Stimulated activated CD8-positive, alpha-beta memory T cell treated with anti-CD3 and anti-CD28 coated beads, Interleukin-2, amount 100 ng/mL, for 48 hours (primary cell): ENCODE results near the gene FERMT3.
A peak's percentile ranks its signal among the peaks of the same experiment; 100 is the strongest.
"Not testable (repeated sequence)": the region's sequence is repeated elsewhere in the genome, so short reads cannot be mapped to it uniquely, and the experiment has no call there.

Experiments
- DNase-seq, 2 donors: peaks; one replicate each; pipeline ENCODE4 v3.0.0-alpha.2; 2020; ENCODE audit warnings: low read depth in 2 of 2

Gene FERMT3

DNA sequence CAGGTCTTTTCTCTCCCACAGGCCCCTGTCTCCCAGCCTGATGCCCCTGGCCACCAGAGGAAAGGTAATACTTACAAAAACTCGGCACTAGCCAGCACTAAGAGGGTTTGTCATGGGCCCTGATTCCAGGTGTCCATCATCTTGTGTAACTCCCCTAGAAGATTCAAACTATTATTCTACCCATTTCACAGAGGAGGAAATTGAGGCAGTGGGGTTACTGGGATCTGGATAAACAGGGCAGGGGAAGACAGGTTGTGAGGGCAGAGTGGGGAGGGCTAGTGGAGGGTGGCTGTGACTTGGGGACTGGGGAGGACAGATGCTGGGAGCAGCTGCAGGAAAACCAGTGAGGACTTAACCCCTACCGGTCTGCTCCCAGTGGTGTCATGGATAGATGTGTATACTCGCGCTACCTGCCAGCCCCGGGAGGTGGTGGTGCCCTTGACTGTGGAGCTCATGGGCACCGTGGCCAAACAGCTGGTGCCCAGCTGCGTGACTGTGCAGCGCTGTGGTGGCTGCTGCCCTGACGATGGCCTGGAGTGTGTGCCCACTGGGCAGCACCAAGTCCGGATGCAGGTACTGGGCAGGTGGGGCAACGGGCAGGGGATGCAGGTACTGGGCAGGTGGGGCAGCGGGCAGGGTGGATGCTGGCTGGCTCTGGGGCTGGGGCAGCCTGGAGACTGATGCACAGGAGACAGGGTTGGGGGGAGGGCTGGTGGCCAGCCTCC, 29.1 kb downstream of the FERMT3 start:
- DNase-seq: no peak

DNA sequence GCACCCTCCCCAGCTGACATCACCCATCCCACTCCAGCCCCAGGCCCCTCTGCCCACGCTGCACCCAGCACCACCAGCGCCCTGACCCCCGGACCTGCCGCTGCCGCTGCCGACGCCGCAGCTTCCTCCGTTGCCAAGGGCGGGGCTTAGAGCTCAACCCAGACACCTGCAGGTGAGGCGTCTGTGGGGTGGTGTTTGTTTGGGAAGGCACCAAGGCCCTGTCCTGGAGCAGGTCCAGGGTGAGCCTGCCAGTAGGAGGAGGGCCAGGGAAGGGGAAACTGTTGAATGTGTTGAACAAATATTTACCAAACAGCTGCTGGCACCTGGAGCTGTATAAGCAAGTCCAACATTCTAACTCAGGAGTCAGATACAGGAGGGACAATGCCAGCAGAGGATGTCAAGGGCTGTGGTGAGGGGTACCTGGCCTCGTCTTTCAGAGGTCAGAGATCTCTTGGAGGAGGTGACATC, 31.0 kb downstream of the FERMT3 start:
- DNase-seq: no peak

DNA sequence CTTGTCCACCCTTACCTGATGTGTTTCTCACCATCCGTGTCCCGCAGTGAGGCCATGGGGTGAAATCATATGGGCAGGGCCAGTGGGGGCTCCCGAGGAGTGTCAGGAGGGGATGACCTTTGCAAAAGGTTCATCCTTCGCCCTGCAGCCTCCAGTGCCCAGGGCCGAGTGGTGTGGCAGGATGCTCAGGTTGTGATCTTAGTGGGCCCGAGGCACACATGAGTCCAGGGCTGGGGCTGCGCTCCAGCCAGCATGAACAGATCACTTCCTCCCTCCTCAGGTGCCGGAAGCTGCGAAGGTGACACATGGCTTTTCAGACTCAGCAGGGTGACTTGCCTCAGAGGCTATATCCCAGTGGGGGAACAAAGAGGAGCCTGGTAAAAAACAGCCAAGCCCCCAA, 31.6 kb downstream of the FERMT3 start:
- no peak for DNase-seq

DNA sequence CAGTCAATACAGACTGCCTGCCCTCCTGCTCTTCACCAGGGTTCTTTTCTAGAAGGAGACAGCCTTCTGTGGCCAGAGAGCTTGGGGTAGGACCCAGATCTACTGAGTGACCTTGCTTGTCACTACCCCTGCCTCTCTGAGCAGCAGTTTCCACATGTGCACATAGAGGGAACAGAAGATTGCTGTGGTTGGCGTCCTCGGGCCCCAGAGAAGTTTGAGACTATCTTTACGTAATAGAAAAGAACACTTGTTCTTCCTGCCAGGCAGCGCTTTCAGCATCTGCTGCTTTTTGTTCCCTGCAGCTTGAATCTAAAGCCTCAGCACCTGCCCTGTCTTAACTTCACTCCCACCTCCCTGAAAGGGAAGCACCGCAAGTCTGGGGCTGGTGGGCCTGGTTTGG, 32.5 kb downstream of the FERMT3 start:
- DNase-seq: no peak

DNA sequence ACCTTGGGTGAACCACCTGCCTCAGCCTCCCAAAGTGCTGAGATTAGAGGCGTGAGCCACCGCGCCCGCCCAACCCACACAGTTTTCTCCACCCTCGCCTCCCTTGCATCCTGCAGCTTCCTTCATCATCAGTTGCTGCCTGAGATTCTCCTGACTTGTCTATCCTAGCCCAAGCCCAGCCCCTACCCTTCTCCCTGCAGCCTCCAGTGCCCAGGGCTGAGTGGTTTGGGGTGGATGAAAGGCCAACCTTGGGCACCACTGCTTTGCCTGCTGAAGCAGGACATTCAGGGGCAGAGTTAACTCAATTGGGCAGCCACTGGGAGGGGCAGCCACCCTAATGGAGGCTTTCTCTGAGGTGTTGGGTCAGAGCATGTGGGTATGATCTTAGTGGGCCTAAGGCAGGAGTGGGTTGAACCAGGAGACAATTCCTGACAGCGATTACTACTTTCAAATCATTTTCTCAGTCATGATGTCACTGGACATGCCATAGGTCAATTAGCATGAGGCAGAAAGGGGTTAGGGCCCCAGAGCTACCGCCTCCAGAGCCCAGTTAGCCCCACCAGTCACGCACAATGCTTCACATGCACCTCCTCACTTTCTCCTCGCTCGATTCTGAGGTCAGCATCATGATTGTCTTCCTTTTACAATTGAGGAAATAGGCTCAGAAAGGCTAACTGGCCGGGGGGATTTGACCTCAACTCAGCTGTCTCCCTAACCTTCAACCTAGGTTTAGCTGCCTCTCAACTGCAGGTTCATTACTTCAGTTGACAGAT, 33.3 kb downstream of the FERMT3 start:
- no peak for DNase-seq

DNA sequence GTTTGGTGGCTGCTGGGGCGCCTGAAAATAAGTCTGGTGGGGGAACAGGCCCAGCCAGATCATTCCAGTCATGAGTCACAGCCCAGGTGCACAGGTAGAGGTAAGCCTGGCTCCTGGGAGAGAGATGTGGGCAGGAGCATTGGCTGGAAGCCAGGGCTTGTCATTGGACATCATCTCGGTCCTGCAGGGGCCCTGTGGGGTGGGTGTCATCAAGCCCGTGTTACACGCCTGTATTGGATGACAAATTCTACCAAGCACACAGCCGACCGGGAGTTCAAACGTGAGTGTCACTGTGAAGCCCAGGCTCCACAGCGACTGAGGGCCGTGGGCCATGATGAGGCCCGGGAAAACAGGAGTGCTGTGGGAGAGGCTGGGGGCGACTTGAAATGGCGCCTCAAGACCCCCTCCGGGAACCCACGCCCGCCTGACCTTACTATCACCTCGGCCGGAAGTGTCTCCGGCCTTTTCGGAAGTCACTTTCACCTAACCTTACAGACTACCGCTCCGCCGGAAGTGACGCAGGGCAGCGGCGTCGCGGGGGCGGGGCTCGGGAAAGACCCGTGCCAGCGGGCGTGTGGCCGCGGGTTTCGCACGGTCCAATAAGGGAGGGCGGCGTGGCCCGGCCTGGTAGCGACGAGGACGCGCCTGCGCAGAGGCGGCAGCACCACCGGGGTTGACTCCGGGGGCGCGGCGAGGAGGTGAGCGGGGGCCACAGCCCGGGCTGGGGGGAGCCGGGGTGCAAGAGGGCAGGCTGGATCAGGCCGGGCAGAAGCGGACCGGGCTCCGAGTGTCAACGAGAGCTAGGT, 34.1 kb downstream of the FERMT3 start, which contains the start of gene FKBP2:
Gene FKBP2 (plus strand): TSS at position 661 of the 806 bp plus-strand sequence. CDS start 1,293 bp downstream, outside the sequence.
- peak; percentile 95 to 99 for DNase-seq

DNA sequence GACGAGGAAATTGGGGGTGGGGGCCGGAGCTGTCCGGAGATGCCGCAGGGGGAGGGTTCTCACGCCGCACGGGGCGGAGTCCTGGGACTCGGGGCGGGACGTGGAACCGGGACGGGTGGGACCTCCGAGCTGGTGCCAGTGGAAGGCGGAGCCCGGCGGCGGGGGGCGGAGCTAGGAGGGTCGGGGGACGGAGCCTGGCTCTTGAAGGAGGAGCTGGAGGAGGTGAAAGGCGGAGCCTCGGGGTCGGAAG, 34.6 kb downstream of the FERMT3 start:
- DNase-seq: peak in 1 of 2 donors; percentile 100

DNA sequence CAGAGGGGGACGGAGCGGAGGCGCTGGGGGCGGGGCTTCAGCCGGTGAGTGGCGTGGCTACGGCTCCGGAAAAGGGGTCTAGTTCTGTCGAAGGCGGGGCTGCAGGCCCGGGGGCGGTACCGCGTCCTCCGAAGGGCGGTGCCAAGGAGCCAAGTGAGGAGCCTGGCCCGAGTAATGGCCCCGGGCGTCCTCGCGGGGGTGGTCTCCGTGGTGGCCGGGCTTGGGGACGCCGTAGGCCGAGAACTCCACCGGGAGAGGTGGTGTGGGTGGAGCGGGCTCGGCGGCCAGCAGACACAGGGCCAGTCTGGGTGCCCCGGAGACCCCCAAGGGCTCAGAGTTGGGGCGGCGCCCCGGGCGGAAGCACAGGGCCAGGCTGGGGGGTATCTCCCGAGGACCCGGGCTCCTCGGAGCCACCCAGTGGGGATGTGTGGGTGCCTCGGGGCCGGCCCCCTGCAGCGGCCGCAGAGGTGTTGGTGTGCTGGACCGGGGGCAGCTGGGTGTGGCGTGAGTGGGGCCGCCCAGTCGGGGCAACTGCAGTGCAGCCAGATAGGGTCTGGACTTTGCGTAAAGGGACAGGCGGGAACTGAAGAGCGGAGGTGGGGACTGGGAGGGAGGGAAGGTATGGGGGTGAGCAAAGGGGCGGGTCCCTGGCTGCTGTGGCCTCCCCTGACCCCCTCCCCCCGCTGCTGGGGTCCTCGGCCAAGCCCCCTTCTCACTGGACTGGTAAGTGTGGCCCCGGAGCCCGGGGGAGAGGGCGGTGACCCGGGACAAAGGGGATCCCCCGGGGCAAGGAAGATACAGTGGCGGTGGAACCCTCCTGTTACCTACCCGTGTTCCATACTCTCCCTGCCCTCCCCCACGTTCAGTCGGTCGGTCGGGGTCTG, 35.2 kb downstream of the FERMT3 start:
- DNase-seq: peak in 1 of 2 donors; percentile 99

DNA sequence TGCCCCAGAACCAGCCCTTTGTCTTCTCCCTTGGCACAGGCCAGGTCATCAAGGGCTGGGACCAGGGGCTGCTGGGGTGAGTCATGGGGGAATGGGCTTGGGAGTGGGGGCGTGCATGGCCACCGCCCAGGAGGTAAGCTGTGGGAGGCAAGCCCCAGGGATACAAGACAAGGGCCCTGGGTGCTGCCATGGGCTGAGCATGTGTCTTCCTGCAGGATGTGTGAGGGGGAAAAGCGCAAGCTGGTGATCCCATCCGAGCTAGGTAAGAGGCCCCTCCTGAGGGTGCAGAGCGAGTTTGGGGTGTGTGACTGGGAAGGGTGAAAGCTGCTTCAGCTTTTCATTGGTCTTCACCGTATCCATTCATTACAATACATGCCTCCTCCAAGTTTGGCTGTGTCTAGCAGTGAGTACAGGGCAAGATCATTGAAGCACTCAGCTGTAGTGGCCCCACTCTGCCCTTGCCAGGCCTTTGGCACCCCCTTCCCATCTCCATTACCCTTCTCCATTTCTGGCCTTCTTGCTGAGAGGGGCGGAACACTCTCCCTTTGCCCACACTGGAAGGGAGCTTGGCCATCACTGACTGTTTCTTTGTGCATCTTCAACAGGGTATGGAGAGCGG, 36.8 kb downstream of the FERMT3 start:
- DNase-seq: no peak

DNA sequence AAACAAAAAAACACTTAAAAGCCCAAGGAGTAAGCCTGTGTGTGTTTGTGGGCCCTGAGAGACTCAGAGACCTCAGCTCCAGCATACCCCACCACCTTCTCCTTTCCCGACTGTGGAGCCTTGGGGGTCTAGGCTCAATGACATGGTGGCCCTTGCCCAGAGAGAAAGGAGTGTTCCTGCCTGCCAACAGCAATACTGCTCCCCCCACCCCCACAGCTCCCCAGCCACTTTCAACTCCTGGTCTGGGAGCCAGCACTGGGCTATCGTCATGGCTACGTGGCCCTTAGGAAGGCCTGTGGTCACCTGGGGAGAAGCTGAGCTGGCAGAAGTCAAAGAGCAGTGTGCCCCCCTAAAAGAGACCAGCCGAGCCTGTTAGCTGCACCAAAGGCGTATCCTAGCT, 37.6 kb downstream of the FERMT3 start:
- no peak for DNase-seq

DNA sequence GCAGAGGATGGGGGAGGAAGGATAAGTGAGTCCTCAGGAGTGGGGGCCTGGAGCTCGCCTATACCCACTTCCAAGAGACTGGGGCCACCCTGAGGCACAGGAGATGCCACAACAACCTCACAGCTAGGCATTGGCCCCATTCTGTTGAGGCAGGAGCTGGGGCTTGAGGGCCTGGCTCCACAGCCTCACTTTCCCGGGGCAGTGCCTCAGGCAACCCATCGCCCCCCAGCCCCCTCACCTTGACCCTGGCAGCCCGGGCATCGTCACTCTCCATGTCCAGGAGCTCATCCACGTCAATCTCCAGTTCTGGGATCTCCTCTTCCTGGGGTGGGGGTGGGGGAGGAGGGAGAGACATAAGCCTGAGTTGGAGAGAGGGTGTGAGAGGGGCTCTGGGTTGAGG, 38.4 kb downstream of the FERMT3 start:
- DNase-seq: no peak

DNA sequence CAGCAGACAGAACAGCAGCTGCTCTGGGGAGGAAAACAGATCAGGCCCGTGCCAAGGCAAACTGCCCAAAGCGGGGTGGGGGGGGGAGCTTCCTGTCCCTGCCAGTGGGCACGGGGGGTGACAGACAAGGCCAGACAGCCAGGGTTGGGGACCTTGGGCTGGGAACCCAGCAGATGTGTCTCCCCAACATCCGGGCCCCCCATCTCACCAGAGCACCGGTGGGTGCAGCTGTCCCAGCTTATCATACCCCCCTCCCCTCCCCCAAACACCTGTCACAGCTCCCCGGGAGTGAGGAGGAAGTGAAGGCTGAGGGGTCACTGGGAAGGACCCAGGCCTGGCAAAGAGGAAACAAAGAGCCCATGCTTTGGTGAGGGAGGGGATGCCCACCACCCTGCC, 38.9 kb downstream of the FERMT3 start:
- no peak for DNase-seq

DNA sequence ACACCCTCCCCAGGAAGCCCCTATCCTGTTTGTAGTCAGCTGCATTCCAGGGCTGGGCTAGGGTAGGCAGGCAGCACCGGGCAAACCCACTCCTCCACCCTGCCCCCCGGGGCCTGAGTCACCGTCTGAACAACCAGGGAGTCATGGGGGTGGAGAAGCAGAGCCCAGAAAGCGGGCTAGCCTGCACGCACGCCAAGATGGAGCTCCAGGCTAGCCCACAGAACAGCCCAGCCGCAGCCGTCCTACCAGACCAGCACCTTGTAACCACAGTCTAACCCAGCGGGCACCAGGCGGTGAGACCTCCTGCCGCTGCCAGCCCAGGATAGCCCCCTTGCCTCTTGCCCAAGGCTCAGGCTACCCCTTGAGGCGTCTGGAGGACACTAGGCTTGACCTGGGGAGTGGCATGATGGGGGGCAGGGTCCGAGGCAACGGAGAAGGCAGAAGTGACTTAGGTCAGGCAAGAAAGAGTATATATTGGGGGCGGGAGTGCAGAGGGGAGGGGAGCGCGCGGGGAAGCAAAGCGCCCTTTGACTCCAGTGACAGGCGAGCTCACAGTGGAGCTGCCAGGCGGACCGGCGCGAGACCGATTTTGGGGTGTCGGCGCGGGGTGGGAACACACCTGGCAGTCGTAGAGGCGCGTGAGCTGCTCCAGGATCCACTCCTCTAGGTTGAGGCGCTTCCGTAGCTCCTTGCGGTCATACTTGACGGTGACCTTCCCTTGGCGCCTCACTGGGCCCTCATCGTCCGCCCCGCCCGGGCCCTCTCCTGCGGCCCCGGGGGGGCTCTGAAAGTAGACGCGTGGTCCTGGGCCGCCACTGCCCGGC, 39.5 kb downstream of the FERMT3 start:
- DNase-seq: peak; percentile 63 to 72

DNA sequence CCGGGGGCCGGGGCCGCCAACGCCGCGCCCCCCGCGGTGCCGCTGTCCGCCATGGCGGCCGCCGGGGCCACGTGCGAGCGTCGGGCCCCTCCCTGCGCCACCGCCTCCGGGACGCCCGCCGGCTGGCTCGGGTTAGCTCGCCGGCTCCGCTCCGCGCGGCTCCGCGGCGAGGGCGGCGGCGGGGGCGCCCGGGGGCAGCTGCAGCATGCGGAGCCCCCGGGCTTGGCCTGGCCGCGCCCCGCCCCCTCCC, 40.0 kb downstream of the FERMT3 start:
- DNase-seq: not testable (repeated sequence)

DNA sequence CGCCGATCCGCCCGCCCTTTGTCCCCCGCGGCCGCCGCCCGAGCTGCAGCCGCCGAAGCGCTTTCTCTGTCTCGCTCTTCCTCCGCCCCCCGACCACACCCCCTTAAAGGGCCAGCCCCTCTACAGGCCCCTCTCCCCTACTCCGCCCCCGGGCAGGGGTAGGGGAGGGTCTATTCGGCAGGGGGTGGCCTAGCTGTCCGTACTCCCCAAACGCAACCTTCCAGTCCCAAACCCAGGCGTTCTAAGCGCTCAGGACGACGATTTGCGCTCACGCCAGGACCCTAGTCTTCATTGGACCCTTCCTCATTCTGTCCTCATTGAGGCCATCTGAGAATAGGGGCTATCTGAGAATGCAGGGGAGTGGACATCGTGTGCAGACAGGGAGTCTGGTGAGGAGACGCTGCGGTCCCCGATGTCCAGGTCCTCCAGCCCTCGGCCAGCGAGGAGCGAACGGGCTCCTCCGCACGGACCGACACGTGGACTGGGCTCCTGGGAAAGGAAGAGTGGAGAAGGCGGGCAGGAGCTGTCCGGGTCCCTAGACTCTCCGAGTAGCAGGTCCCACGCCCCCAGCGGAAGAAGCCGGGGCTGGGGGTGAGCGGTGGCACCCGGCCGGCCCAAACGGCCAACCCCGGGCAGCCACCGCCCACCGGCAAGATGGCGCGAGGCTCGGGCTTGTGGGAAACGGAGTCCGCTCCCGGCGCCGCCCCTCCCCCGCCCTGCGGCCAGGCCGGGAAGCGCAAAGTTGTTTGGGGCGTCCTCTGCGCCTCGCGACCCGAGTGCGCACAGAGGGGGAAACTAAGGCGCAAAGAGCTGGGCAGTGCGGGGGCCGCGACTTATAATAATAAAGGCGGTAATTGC, 40.6 kb downstream of the FERMT3 start, which contains the start of gene PPP1R14B:
Gene PPP1R14B (minus strand): TSS at position 73 of the 858 bp plus-strand sequence. CDS start 270 bp downstream, outside the sequence.
- DNase-seq: peak; percentile 77 to 78

DNA sequence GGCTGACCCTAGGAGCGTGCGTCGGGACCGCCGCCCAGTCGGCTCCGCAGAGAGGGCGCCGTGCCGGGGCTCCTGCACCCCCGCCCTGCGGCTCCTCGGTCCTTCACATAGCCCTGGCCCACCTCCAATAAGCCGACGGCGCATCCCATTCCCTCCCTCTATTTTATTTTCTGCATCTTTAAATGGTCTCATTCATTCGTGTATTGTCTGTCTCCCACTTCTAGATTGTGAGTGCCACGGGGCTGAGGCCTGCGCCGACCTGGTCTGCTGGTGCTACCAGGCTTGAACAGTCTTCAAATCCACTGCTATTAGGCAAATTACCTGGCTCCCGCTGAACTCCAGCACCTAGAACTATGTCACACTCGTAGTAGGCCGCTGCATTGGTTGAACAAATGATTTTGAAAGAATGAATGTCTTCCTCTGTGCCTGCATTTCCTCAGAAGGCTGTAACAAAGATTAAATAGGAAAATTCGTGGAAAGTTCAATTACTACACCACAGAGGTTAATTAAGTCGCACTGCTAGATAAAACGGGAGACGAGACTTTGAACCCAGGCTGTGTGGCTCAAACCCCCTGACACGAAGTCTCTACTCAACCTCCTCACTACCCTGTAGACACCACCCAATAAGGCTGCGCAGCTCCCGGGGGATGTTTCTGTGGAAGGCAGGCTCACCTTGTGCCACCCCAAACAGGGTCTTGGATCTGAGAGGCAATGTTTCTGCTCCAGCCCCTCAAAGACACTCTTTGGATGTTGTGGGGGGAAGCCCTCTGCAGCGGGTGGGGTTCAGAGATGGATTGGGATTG, 41.4 kb downstream of the FERMT3 start:
- DNase-seq: no peak

DNA sequence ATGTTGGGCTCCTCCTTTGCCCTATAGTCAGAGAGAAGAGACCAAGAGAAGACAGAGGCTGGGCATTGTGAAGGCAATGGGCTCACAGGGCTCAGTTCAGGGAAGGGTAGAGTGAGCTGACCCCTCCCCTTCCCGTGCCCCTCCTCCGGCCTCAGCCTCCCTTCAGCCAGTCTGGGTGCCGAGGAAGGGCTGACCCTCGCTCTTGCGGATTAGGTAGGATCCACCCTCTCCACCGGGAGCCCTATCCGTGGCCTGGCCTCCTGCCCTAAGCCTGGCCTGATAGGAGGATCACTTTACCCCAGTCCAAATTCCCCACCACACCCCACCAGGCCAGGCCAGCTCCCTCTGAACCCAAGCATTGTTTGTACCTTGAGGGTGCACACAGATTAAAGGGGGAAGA, 42.1 kb downstream of the FERMT3 start:
- no peak for DNase-seq

DNA sequence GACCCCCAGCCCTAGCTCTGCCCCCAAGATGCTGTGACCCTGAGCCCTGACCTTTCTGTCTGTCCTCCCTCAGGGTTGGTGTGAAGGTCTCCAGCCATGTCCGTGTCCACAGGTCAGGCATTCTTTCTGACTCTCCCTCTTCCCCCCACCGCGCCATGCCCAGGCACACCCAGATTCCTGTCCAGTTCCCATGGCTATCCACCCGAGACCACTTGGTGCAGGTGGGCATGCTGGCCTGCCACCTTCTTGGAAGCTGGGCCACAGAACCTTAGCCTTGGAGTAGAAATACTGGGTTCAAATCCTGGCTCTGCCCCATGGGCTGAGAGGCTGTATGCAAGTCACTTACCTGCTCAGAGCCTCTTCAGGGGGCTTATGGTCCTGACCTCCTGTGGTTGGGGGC, 42.5 kb downstream of the FERMT3 start:
- DNase-seq: no peak
